Measurements from ENCODE around the gene CDC42BPA.

DNA sequence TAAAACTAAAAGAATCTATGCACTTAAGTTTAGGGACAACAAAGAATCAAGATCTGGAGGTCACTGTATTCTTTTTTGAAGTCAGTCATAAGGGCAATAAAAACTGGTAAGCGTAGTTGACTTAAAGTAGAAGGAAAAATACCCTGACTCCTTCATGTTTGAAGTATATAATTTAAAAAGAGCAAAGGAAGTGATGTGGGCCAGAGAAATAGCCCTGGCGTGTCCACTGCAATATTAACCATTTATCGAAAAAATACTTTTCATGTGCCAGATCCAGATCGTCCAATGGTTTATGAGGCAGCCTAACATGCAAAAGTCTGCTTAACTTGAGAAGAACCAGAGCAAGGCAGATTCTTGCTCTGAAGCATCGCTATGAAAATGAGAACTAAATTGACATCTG lies 216.2 kb downstream of the CDC42BPA start:
- TF ChIP-seq GATAD2A (CRISPR knock-in tag; IDR thresholded peaks at IDR 0.05) (no peak), ADNP (CRISPR knock-in tag; IDR thresholded peaks at IDR 0.05) (no peak), NCOR1 (IDR thresholded peaks at IDR 0.05; ENCODE audit: borderline replicate concordance, low read length) (no peak), PRPF4 (IDR thresholded peaks at IDR 0.05; ENCODE audit: low read depth, low read length, poor library complexity, severe bottlenecking) (no peak), MTA3 (CRISPR knock-in tag; IDR thresholded peaks at IDR 0.05) (no peak)
